ENCODE data around the gene PACRG. TPM values are rescaled to one million over a fixed set of nuclear protein-coding genes. Genes with fewer than 3 reads are reported as not detected.

Gene PACRG
- total RNA-seq, 2 donors from 2014 or later = 1.7 TPM; not detected in 1

DNA sequence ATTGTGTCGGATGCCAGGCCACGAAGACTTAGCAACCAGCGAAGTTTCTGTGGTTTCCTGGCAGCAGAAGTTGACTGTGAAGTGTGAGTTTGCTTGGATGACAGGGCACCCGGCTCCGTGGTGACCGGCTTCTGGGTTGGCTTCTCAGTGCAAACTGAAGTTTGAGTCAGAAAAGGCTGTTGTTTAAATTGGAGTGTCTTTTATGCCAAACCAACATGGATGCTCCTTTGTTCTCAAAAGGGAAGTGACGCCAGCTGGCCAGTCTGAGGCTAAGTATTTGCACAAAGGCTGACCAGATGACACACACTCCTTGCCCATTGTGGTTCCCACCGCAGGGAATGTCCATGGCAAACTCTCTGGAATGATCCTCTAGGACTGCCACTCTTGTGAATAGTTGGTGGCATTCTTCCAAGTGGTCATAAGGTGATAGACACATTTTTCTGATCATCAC lies 521.9 kb downstream of the PACRG start:
- intact Hi-C loops (cut with DNase I) = no loop called here
- Histone ChIP-seq H3K9me3 (no peaks in the 10 kb centered on the region), H3K36me3 (no peaks in the 10 kb centered on the region), H3K4me3 (no peak overlapping the region), H3K4me1 (no peaks in the 10 kb centered on the region), H3K27ac (no peak overlapping the region), H3K9ac (ENCODE audit: low read depth in 2 of 2, low read length in 2 of 2) (no peak overlapping the region), H3K27me3 (no peaks in the 10 kb centered on the region)
- TF ChIP-seq, protein P1, sequence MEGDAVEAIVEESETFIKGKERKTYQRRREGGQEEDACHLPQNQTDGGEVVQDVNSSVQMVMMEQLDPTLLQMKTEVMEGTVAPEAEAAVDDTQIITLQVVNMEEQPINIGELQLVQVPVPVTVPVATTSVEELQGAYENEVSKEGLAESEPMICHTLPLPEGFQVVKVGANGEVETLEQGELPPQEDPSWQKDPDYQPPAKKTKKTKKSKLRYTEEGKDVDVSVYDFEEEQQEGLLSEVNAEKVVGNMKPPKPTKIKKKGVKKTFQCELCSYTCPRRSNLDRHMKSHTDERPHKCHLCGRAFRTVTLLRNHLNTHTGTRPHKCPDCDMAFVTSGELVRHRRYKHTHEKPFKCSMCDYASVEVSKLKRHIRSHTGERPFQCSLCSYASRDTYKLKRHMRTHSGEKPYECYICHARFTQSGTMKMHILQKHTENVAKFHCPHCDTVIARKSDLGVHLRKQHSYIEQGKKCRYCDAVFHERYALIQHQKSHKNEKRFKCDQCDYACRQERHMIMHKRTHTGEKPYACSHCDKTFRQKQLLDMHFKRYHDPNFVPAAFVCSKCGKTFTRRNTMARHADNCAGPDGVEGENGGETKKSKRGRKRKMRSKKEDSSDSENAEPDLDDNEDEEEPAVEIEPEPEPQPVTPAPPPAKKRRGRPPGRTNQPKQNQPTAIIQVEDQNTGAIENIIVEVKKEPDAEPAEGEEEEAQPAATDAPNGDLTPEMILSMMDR (IDR thresholded peaks at IDR 0.05) = no peak
- DNase-seq = no peak

DNA sequence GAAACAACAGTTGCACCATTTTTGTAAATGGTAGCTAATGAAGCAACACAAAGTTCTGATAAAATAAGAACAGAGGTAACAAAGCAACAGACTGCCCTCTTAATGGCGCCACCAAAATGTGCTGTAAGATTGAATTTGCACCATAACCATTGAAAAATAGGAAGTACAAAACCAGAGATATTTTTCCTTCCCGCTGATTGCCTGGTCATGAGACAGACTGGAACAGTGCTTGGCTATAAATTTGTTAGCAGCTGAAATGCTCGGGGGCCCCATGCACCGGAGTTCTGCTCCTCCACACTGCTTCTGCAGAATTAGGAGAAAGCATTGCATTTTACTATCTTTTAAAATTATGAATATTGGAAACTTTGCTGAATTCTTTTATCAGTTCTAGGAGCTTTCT lies 522.3 kb downstream of the PACRG start:
- intact Hi-C loops (cut with DNase I) = no loop called here
- TF ChIP-seq, protein P1 (IDR thresholded peaks at IDR 0.05) = no peak
- DNase-seq = no peak
- Histone ChIP-seq H3K9ac (ENCODE audit: low read depth in 2 of 2, low read length in 2 of 2) (no peak overlapping the region), H3K4me3 (no peak overlapping the region), H3K9me3 (no peaks in the 10 kb centered on the region), H3K36me3 (no peaks in the 10 kb centered on the region), H3K27ac (no peak overlapping the region), H3K4me1 (no peaks in the 10 kb centered on the region), H3K27me3 (no peaks in the 10 kb centered on the region)

DNA sequence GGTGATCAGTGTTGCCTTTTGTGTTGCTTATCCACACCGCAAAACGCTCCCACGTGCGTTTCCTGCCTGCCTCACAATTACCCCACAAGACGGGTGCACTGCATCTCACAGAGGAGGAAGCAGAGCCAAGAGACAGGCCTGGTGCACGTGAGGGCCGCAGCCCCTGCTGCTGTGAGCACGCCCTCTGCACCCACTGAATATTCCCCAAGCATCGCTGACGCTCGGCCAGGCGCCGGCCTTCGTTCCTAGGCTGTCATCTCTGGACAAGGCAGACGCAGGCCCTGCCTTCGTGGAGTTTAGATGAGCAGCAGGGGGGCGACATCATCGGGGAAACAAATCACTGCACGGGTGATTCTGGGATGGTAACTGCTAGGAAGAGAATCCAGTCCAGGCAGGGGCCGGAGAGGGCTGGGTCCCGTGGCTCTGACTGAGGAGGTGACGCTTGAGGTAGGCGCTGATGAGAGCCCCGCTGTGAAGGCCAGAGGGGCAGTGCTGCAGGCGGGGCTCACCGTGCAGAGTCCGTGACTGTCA lies 524.4 kb downstream of the PACRG start:
- DNase-seq = no peak
- Histone ChIP-seq H3K9me3 (no peaks in the 10 kb centered on the region), H3K9ac (ENCODE audit: low read depth in 2 of 2, low read length in 2 of 2) (no peak overlapping the region), H3K4me3 (no peak overlapping the region), H3K27ac (no peak overlapping the region), H3K4me1 (no peaks in the 10 kb centered on the region), H3K36me3 (no peaks in the 10 kb centered on the region), H3K27me3 (no peaks in the 10 kb centered on the region)
- intact Hi-C loops (cut with DNase I) = no loop called here
- TF ChIP-seq, protein P1 (IDR thresholded peaks at IDR 0.05) = no peak

DNA sequence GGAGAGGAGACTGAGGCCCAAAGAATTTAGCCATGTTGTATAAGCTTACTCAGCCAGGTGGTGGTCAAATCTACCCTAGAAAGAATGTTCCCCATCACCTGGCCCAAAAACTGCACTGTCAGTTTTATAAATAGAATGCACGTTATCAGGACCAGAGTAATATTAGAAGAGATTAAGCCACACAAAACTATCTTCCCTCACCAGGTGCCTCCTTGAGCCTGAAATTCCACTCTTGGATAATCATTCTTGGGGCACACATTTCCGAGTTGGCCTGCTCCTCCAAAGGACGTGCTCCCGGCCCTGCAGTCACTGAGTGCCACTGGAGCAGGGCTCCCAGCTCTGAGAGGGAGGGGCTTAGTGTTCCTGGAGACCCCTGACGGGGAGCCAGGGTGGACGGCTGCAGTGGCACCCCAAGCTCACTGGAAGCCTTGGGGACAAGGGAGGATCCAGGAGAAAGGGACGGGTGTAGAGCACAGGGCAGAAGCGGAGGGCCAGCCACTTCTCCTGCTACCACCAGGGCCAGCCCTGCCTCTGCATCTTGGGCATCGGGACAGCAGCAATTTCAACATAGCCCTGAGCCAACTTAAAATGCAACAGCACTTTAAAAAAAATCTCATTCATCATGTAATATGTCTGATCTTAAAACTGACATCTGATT lies 525.9 kb downstream of the PACRG start:
- TF ChIP-seq, protein P1 (IDR thresholded peaks at IDR 0.05) = no peak
- H3K9me3 ChIP-seq = no peaks in the 10 kb centered on the region
- H3K27ac ChIP-seq = no peak overlapping the region
- intact Hi-C loops (cut with DNase I) = no loop called here
- no peak overlapping the region for H3K4me3 ChIP-seq
- H3K4me1 ChIP-seq = no peaks in the 10 kb centered on the region
- no peak overlapping the region for H3K9ac ChIP-seq (ENCODE audit: low read depth in 2 of 2, low read length in 2 of 2)
- no peak for DNase-seq
- H3K27me3 ChIP-seq = no peaks in the 10 kb centered on the region
- no peaks in the 10 kb centered on the region for H3K36me3 ChIP-seq

DNA sequence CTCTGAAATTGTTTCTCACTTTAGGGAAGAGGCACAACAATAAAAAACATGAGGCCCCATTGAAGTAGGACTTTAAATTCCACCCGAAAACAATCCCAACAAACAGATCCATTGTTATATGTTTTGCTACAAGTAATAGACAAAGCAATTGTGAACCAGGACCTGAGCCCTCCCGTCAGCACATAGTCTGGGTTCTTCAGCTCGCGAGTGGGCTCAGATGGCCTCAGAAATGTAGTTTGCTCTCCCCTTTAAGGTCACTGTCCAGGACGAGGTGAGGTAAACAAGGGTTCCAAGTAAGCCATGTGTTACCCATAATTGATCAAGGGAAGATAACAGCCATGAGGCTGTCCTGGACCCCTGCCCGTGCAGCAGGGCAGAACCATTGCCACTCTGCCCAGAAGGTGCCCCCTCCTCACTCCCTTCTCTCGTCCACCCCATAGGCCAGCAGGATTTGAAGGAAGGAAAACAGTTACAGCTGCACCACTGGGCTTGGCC lies 526.6 kb downstream of the PACRG start:
- TF ChIP-seq, protein P1 (IDR thresholded peaks at IDR 0.05) = no peak
- DNase-seq = no peak
- Histone ChIP-seq H3K4me1 (no peaks in the 10 kb centered on the region), H3K4me3 (no peak overlapping the region), H3K9ac (ENCODE audit: low read depth in 2 of 2, low read length in 2 of 2) (no peak overlapping the region), H3K9me3 (no peaks in the 10 kb centered on the region), H3K27ac (no peak overlapping the region), H3K27me3 (no peaks in the 10 kb centered on the region), H3K36me3 (no peaks in the 10 kb centered on the region)
- intact Hi-C loops (cut with DNase I) = no loop called here
